ENCODE results near the gene M1AP.

The M1AP gene

DNA sequence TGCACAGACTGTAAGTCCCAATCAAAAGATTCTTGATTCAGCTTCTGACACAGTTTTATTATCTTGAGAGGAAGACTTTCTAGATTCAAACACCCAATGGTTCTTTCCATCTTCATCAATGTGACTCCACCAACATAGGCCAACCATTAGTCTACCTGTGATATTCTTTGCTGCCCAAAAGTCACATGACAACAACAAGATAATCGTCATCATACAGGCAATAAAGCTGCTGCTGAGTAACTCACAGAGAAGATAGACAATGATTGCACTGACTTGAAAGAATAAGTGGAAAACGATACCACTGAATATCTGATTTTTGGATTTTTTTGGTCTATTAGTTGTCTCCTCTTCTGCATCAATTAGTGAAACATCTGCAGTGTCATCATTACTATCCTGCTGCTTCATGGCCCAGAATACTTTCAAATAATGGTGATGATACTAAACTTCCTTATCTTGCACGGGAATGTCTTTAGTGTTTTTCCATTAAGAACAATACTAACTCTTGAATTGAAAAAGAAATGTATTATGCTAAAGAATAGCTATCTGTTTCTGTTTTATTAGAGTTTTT is 19.5 kb downstream of the M1AP start:
- no peak for DNase-seq

DNA sequence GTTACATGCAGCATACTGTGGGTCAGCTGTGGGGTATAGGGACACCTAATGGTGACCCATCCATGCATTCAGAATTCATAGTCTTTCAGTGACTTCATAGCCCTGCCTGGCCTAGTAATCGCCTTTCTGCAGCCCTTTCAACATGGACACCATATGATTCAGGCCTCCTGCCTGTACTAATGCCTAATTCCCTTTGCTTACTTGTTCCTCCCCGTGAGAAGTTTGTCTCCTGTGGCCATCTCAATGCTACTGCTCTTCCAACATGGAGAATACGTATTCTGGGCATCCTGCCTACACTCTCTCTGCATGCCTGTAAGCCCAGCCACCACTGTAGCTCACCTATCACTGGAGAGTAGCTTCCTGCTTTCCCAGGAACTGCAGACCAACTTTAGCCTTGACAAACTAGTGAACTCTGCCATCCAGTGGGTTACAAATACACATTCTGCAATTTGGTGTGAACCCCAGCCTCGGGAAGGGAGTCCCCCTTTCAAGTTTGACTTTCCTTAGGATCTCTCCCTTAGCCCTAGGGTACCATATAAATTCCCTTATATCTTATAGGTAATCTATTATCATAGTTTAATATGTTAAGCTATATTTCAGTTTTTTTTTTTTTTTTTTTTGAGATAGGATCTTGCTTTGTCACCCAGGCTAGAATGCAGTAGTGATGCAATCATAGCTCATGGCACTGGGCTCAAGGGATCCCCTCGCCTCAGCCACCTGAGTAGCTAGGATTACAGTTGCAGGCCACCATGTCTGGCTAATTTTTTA is 22.3 kb downstream of the M1AP start:
- Histone ChIP-seq H3K9me3 (no peaks in the 10 kb centered on the region), H3K4me1 (no peaks in the 10 kb centered on the region), H3K27me3 (no peaks in the 10 kb centered on the region), H3K4me3 (ENCODE audit: low read depth, low read length) (no peak overlapping the region), H3K36me3 (no peaks in the 10 kb centered on the region)
- no peak for DNase-seq
- TF ChIP-seq, protein P1, sequence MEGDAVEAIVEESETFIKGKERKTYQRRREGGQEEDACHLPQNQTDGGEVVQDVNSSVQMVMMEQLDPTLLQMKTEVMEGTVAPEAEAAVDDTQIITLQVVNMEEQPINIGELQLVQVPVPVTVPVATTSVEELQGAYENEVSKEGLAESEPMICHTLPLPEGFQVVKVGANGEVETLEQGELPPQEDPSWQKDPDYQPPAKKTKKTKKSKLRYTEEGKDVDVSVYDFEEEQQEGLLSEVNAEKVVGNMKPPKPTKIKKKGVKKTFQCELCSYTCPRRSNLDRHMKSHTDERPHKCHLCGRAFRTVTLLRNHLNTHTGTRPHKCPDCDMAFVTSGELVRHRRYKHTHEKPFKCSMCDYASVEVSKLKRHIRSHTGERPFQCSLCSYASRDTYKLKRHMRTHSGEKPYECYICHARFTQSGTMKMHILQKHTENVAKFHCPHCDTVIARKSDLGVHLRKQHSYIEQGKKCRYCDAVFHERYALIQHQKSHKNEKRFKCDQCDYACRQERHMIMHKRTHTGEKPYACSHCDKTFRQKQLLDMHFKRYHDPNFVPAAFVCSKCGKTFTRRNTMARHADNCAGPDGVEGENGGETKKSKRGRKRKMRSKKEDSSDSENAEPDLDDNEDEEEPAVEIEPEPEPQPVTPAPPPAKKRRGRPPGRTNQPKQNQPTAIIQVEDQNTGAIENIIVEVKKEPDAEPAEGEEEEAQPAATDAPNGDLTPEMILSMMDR (IDR thresholded peaks at IDR 0.05; ENCODE audit: low read depth, low read length) = no peak

More for the DNA sequence above, 19.5 kb downstream of the M1AP start:
- Histone ChIP-seq H3K9me3 (no peaks in the 10 kb centered on the region), H3K27me3 (no peaks in the 10 kb centered on the region), H3K36me3 (no peaks in the 10 kb centered on the region), H3K4me3 (ENCODE audit: low read depth, low read length) (no peak overlapping the region), H3K4me1 (no peaks in the 10 kb centered on the region)
- TF ChIP-seq, protein P1 (IDR thresholded peaks at IDR 0.05; ENCODE audit: low read depth, low read length) = no peak

DNA sequence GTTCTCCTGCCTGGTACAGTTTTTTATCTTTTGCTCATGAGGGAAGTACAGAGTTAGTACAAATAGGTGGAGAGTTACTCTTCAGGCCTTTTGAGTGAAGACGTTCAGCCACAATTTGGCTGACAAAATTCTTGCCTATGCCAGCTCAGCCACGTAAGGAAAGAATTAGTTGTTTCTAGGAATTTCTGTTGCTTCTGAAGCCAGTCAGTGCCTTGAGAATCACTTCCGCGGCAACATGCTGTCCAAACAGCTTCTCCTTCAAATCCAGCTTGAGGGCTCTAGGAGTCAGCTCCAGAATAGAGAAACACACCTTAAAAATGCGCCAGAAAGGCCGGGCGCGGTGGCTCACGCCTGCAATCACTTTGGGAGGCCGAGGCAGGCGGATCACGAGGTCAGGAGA is 27.5 kb downstream of the M1AP start:
- Histone ChIP-seq H3K4me3 (ENCODE audit: low read depth, low read length) (no peak overlapping the region), H3K4me1 (no peaks in the 10 kb centered on the region), H3K9me3 (no peaks in the 10 kb centered on the region), H3K36me3 (no peaks in the 10 kb centered on the region), H3K27me3 (no peaks in the 10 kb centered on the region)
- TF ChIP-seq, protein P1 (IDR thresholded peaks at IDR 0.05; ENCODE audit: low read depth, low read length) = no peak
- no peak for DNase-seq

DNA sequence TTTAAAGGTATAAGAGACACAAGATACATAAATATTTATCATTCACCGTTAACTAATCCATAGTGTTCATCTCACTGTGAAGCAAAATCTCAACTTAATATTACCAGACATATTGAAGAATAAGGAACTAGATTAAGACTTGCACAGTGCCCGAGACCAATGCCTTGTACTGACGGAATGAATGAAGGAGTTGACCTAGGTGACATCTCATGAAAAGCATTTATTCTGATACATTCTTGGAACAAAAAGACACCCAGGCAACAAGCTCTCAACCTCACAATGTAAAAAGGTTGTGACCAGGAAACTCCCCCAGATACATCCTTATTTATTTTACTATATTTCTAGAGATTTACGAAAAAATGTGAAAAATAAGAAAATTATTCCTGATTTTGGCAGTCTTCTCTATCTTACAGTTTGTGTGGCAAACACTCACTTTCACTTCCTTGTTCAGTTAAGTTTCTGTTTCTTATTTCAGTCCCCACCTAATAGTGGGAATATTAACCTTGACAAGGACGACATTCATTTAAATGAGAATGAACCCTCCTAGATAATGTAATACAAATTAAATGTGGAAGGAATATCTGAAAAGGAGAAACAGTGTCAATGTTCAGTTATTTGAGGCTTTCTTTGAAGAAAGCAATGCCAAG is 28.4 kb downstream of the M1AP start:
- H3K36me3 ChIP-seq = no peaks in the 10 kb centered on the region
- H3K4me1 ChIP-seq = no peaks in the 10 kb centered on the region
- no peak overlapping the region for H3K4me3 ChIP-seq (ENCODE audit: low read depth, low read length)
- H3K27me3 ChIP-seq = no peaks in the 10 kb centered on the region
- TF ChIP-seq, protein P1 (IDR thresholded peaks at IDR 0.05; ENCODE audit: low read depth, low read length) = no peak
- H3K9me3 ChIP-seq = no peaks in the 10 kb centered on the region
- no peak for DNase-seq

- no peaks in the 10 kb centered on the region for H3K4me1 ChIP-seq
- no peak for DNase-seq
- TF ChIP-seq, protein P1 (IDR thresholded peaks at IDR 0.05; ENCODE audit: low read depth, low read length) = no peak
- H3K9me3 ChIP-seq = no peaks in the 10 kb centered on the region
- no peaks in the 10 kb centered on the region for H3K36me3 ChIP-seq
- H3K4me3 ChIP-seq (ENCODE audit: low read depth, low read length) = no peak overlapping the region
- peaks cover 4% of the 10 kb centered on the region for H3K27me3 ChIP-seq
Measured at GRCh38 chr2:74618410-74619083, 29.6 kb downstream of the M1AP start.

Data from BE2C (cell line).